ENCODE measurements around the gene COPE. TPM values are rescaled to one million over a fixed set of nuclear protein-coding genes. Genes with fewer than 3 reads are reported as not detected.

Gene COPE
- total RNA-seq, 1 donor from 2014 or later = 331 TPM

GRCh38 chr19:18869023-18869618, 50.1 kb downstream of the COPE start:
- H3K4me3 ChIP-seq (ENCODE audit: low read depth, low read length) = no peak overlapping the region
- no peaks in the 10 kb centered on the region for H3K27me3 ChIP-seq (ENCODE audit: control insufficient read depth, insufficient read depth, low read length)
- TF ChIP-seq, protein P1, sequence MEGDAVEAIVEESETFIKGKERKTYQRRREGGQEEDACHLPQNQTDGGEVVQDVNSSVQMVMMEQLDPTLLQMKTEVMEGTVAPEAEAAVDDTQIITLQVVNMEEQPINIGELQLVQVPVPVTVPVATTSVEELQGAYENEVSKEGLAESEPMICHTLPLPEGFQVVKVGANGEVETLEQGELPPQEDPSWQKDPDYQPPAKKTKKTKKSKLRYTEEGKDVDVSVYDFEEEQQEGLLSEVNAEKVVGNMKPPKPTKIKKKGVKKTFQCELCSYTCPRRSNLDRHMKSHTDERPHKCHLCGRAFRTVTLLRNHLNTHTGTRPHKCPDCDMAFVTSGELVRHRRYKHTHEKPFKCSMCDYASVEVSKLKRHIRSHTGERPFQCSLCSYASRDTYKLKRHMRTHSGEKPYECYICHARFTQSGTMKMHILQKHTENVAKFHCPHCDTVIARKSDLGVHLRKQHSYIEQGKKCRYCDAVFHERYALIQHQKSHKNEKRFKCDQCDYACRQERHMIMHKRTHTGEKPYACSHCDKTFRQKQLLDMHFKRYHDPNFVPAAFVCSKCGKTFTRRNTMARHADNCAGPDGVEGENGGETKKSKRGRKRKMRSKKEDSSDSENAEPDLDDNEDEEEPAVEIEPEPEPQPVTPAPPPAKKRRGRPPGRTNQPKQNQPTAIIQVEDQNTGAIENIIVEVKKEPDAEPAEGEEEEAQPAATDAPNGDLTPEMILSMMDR (IDR thresholded peaks at IDR 0.05; ENCODE audit: insufficient read depth, low read length, severe bottlenecking) = no peak
- DNase-seq (ENCODE audit: low read depth) = no peak
- H3K36me3 ChIP-seq (ENCODE audit: control insufficient read depth, insufficient read depth, low read length) = peaks cover 16% of the 10 kb centered on the region
- no peak for FAIRE-seq

DNA sequence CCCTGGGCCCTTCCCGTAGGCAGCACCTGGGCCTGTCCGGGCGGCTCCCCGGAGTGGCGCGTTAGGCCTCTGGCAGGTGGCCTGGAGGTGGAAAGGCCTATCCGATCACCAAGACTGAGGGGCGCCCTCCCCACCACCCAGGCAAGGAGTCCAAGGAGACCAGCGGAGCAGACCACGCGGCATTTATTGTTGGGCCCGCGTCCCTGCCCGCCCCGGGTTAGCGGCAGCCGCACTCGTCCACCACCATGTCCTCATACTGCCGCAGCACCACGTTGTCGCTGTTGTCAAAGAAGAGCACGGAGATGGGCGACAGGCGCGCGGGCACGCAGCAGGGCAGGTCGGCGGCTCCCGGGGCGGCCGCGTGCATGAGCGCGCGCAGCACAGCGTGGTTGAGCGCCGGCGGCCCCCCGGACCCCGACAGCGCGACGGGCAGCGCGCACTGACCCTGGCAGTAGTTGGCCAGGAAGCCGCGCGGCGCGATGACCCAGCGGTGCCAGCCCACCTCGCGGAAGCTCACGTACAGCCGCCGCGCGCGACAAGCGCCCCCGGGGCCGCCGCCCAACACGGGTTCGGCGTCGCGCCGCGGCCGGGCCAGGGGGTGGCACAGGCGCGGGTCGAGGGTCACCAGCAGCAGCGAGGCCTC, 50.7 kb downstream of the COPE start:
- peaks cover 21% of the 10 kb centered on the region for H3K36me3 ChIP-seq (ENCODE audit: control insufficient read depth, insufficient read depth, low read length)
- DNase-seq (ENCODE audit: low read depth) = no peak

GRCh38 chr19:18867751-18868150, 51.4 kb downstream of the COPE start:
- FAIRE-seq (no peak), DNase-seq (ENCODE audit: low read depth) (no peak)
- H3K4me3 ChIP-seq (ENCODE audit: low read depth, low read length) = no peak overlapping the region
- no peaks in the 10 kb centered on the region for H3K27me3 ChIP-seq (ENCODE audit: control insufficient read depth, insufficient read depth, low read length)
- TF ChIP-seq, protein P1 (IDR thresholded peaks at IDR 0.05; ENCODE audit: insufficient read depth, low read length, severe bottlenecking) = no peak
- H3K36me3 ChIP-seq (ENCODE audit: control insufficient read depth, insufficient read depth, low read length) = peaks cover 28% of the 10 kb centered on the region

More for the DNA sequence above, 50.7 kb downstream of the COPE start:
- TF ChIP-seq, protein P1 (IDR thresholded peaks at IDR 0.05; ENCODE audit: insufficient read depth, low read length, severe bottlenecking) = no peak
- Histone ChIP-seq H3K4me3 (ENCODE audit: low read depth, low read length) (no peak overlapping the region), H3K27me3 (ENCODE audit: control insufficient read depth, insufficient read depth, low read length) (no peaks in the 10 kb centered on the region)
- FAIRE-seq = no peak

DNA sequence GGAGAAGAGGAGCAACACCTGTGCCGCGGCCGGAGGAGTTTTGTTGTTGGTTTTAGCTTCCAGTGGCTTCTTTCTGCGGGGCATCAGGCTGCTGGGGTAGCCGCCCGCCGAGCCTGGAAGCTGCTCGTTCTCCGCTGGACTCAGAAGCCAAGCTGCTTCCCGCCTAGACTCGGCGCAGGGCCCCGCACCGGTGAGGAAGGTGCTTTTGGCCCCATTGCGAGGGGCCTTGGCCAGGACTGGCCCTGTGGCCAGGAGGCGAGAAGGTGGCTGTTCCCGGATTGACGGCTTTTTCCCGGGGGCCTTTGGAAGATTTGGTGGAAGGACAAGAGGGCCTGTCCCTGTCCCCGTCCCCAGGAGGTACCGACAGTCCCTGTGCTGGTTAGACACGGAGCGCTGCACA, 52.0 kb downstream of the COPE start:
- FAIRE-seq (no peak), DNase-seq (ENCODE audit: low read depth) (no peak)
- Histone ChIP-seq H3K27me3 (ENCODE audit: control insufficient read depth, insufficient read depth, low read length) (no peaks in the 10 kb centered on the region), H3K4me3 (ENCODE audit: low read depth, low read length) (no peak overlapping the region), H3K36me3 (ENCODE audit: control insufficient read depth, insufficient read depth, low read length) (peaks cover 31% of the 10 kb centered on the region)
- TF ChIP-seq, protein P1 (IDR thresholded peaks at IDR 0.05; ENCODE audit: insufficient read depth, low read length, severe bottlenecking) = no peak

GRCh38 chr19:18866800-18867123, 52.4 kb downstream of the COPE start:
- Histone ChIP-seq H3K4me3 (ENCODE audit: low read depth, low read length) (no peak overlapping the region), H3K27me3 (ENCODE audit: control insufficient read depth, insufficient read depth, low read length) (no peaks in the 10 kb centered on the region), H3K36me3 (ENCODE audit: control insufficient read depth, insufficient read depth, low read length) (peaks cover 35% of the 10 kb centered on the region)
- TF ChIP-seq, protein P1 (IDR thresholded peaks at IDR 0.05; ENCODE audit: insufficient read depth, low read length, severe bottlenecking) = no peak
- DNase-seq (ENCODE audit: low read depth) = no peak
- no peak for FAIRE-seq

All from bronchial epithelial cell (primary cell).